ENCODE data around the gene NUP62. TPM values are rescaled to one million over a fixed set of nuclear protein-coding genes. Genes with fewer than 3 reads are reported as not detected.
A peak's percentile ranks its signal among the peaks of the same experiment; 100 is the strongest.

NUP62 gene
- total RNA-seq, 1 experiment from 2014 or later = 127 TPM

GRCh38 chr19:49863935-49864320 is 65.4 kb downstream of the NUP62 start:
- Histone ChIP-seq H4K20me1 (ENCODE audit: control insufficient read depth, insufficient read depth, insufficient read length) (no peaks in the 10 kb centered on the region), H2AFZ (ENCODE audit: low read length) (no peak overlapping the region), H3K9ac (ENCODE audit: extremely low read depth, insufficient read length, low read length) (no peak overlapping the region), H3T11ph (ENCODE audit: low read length) (no peak overlapping the region), H2BK120ac (ENCODE audit: low read depth, low read length, poor library complexity, severe bottlenecking) (no peak overlapping the region), H2BK20ac (ENCODE audit: low read depth, low read length, poor library complexity, severe bottlenecking) (no peak overlapping the region), H4K5ac (ENCODE audit: insufficient read length, low read depth, low read length) (no peak overlapping the region), H4K8ac (replicated peaks; ENCODE audit: insufficient read length, low read depth, low read length) (no peak overlapping the region), H4K91ac (ENCODE audit: insufficient read length, low read depth, low read length) (no peak overlapping the region), H2BK5ac (ENCODE audit: insufficient read length, low read length) (no peak overlapping the region), H3K79me1 (ENCODE audit: insufficient read depth, low read depth, low read length, poor library complexity, severe bottlenecking) (peaks cover 5% of the 10 kb centered on the region), H3K4me1 (ENCODE audit: insufficient read depth, low read length) (no peaks in the 10 kb centered on the region), H3K79me2 (ENCODE audit: insufficient read depth, low read length) (no peaks in the 10 kb centered on the region; the same call in 1 of the 2 replicates), H3K56ac (ENCODE audit: insufficient read length, low read depth, low read length) (no peak overlapping the region), H3K4me2 (ENCODE audit: insufficient read depth, insufficient read length, low read length) (no peak overlapping the region), H2BK12ac (ENCODE audit: insufficient read length, low read depth, low read length) (no peak overlapping the region), H3K14ac (ENCODE audit: insufficient read depth, low read length) (no peak overlapping the region), H3K4ac (ENCODE audit: low read depth, low read length) (no peak overlapping the region), H3K27me3 (ENCODE audit: insufficient read depth, low read length) (no peaks in the 10 kb centered on the region), H2AK5ac (ENCODE audit: insufficient read length, low read length) (no peak overlapping the region), H3K9me3 (ENCODE audit: control insufficient read depth, low read depth, low read length) (no peaks in the 10 kb centered on the region), H3K27ac (ENCODE audit: insufficient read length, low read depth, low read length) (no peak overlapping the region), H3K23me2 (ENCODE audit: insufficient read length, low read depth, low read length, poor library complexity, severe bottlenecking) (peaks cover 8% of the 10 kb centered on the region), H3K23ac (ENCODE audit: insufficient read length, low read depth, low read length) (no peak overlapping the region), H3K18ac (ENCODE audit: insufficient read length, low read depth, low read length) (no peak overlapping the region), H2BK15ac (ENCODE audit: low read depth, low read length) (no peak overlapping the region)
- TF ChIP-seq CTCF (conservative IDR thresholded peaks at IDR 0.05) = no peak
- Mint-ChIP-seq H3K27me3 (ENCODE audit: low read depth) (peaks cover 1% of the 10 kb centered on the region), H3K9me3 (peaks cover 0 to 4% of the 10 kb centered on the region in 2 experiments; a peak in 1 of 5 replicates), H3K4me3 (peak overlapping the region in 1 of 2 experiments; percentile 12; a peak in 2 of 5 replicates), H3K4me1 (peaks cover 23 to 42% of the 10 kb centered on the region in 2 experiments), H3K36me3 (ENCODE audit: insufficient read depth in 1 of 3, low read depth in 3 of 3) (peaks cover 28 to 64% (median 48%) of the 10 kb centered on the region in 3 experiments), H3K27ac (no peak overlapping the region; a peak in 1 of 7 replicates)
- WGBS (ENCODE audit: extremely low coverage, insufficient read length, low lambda C conversion rate) = no CpG with 5 or more reads among the region's 17 CpGs
- no peak for DNase-seq
